ENCODE measurements around the gene FAF1.

- TF ChIP-seq CTCF (IDR thresholded peaks at IDR 0.05; ENCODE audit: extremely low read depth in 1 of 2, insufficient read depth in 1 of 2, low read depth in 1 of 2, low read length in 2 of 2) (no peak), JUN (IDR thresholded peaks at IDR 0.05; ENCODE audit: borderline replicate concordance, insufficient read depth, insufficient read length, low read depth) (no peak), EZH2 (IDR thresholded peaks at IDR 0.05; ENCODE audit: borderline replicate concordance, low read depth, low read length, severe bottlenecking) (no peak), MAX (IDR thresholded peaks at IDR 0.05; ENCODE audit: insufficient read depth, insufficient read length) (no peak), POLR2A (IDR thresholded peaks at IDR 0.05; ENCODE audit: low read depth, low read length) (no peak), MYC (IDR thresholded peaks at IDR 0.05; ENCODE audit: low read depth, low read length) (no peak), FOS (IDR thresholded peaks at IDR 0.05; ENCODE audit: borderline replicate concordance, insufficient read depth, low read length) (no peak)
Measured at GRCh38 chr1:50454911-50455310, 505.2 kb downstream of the FAF1 start.
